Bronchial epithelial cell (primary cell): ENCODE results near the gene GON7. TPM values are rescaled to one million over a fixed set of nuclear protein-coding genes. Genes with fewer than 3 reads are reported as not detected.
"Not testable (repeated sequence)": the region's sequence is repeated elsewhere in the genome, so short reads cannot be mapped to it uniquely, and the experiment has no call there.

Experiments used
- DNase-seq: peaks from one replicate; pipeline ENCODE4 v3.0.0-alpha.2; 2010; ENCODE audit warnings: low read depth
- FAIRE-seq: peaks from 2 replicates; lab custom pipeline; 2011; peaks lifted over from hg19 to GRCh38; lab: Jason Lieb, UNC
- H3K27me3 ChIP-seq: 2 replicates; pipeline ENCODE4 v1.5.1; 2011; ENCODE audit warnings: low read length; ENCODE audit not compliant: control insufficient read depth, insufficient read depth
- H3K36me3 ChIP-seq: 2 replicates; pipeline ENCODE4 v1.5.1; 2011; ENCODE audit warnings: low read length; ENCODE audit not compliant: control insufficient read depth, insufficient read depth
- H3K4me3 ChIP-seq: 2 replicates; pipeline ENCODE4 v1.5.1; 2011; ENCODE audit warnings: mild to moderate bottlenecking, low read depth, low read length, control low read depth
- total RNA-seq: library from RNA; depleted of rRNA; stranded (reverse); fragments of >200 nt; gene quantifications from 2 replicates; pipeline ENCODE4 v1.2.1, GENCODE V29; 2014
- TF ChIP-seq, protein P1 (sequence below): IDR thresholded peaks from 2 replicates; pipeline ENCODE4 v1.5.1; 2011; ENCODE audit warnings: mild to moderate bottlenecking, moderate library complexity, low read length, control low read depth, inconsistent platforms; ENCODE audit not compliant: insufficient read depth, severe bottlenecking

GON7 gene
- total RNA-seq, 1 donor from 2014 or later: 11.6 TPM

- no peaks in the 10 kb centered on the region for H3K27me3 ChIP-seq
- TF ChIP-seq, protein P1, sequence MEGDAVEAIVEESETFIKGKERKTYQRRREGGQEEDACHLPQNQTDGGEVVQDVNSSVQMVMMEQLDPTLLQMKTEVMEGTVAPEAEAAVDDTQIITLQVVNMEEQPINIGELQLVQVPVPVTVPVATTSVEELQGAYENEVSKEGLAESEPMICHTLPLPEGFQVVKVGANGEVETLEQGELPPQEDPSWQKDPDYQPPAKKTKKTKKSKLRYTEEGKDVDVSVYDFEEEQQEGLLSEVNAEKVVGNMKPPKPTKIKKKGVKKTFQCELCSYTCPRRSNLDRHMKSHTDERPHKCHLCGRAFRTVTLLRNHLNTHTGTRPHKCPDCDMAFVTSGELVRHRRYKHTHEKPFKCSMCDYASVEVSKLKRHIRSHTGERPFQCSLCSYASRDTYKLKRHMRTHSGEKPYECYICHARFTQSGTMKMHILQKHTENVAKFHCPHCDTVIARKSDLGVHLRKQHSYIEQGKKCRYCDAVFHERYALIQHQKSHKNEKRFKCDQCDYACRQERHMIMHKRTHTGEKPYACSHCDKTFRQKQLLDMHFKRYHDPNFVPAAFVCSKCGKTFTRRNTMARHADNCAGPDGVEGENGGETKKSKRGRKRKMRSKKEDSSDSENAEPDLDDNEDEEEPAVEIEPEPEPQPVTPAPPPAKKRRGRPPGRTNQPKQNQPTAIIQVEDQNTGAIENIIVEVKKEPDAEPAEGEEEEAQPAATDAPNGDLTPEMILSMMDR: no peak
- DNase-seq (peak; percentile 79), FAIRE-seq (no peak)
- peaks cover 6% of the 10 kb centered on the region for H3K36me3 ChIP-seq
- no peak overlapping the region for H3K4me3 ChIP-seq
These were observed 33.2 kb upstream of the GON7 start for GRCh38 chr14:93239869-93240677.

DNA sequence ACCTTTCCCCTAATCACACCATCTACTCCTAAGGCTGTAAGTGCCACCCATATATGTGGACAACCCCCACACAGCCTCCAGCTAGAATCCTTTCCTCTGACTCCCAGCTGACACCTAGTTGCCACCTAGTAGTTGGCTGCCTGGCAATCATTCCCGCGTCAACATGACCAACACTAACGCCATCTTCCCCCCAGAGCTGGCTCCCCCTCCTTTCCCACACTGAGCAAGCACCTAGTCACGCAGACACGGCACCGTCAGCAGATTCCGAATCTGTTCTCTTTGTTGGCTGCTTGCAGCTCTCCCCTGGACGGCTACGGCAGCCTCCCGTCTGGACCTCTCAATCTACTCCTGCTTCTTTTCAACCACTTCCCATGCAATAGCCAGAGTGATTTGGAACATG is 27.9 kb upstream of the GON7 start:
- no peak overlapping the region for H3K4me3 ChIP-seq
- H3K27me3 ChIP-seq: no peaks in the 10 kb centered on the region
- H3K36me3 ChIP-seq: no peaks in the 10 kb centered on the region
- TF ChIP-seq, protein P1: no peak
- FAIRE-seq (peak; percentile 81), DNase-seq (peak; percentile 95)

- not testable (repeated sequence) for H3K36me3 ChIP-seq, H3K4me3 ChIP-seq, H3K27me3 ChIP-seq, DNase-seq
- FAIRE-seq: peak; percentile 13
These were observed 26.2 kb upstream of the GON7 start for GRCh38 chr14:93233078-93233477.

- Histone ChIP-seq H3K4me3 (no peak overlapping the region), H3K36me3 (peaks cover 3% of the 10 kb centered on the region), H3K27me3 (no peaks in the 10 kb centered on the region)
- TF ChIP-seq, protein P1: no peak
- no peak for DNase-seq
- FAIRE-seq: no peak
These were observed 25.3 kb upstream of the GON7 start for GRCh38 chr14:93232159-93232558.

DNA sequence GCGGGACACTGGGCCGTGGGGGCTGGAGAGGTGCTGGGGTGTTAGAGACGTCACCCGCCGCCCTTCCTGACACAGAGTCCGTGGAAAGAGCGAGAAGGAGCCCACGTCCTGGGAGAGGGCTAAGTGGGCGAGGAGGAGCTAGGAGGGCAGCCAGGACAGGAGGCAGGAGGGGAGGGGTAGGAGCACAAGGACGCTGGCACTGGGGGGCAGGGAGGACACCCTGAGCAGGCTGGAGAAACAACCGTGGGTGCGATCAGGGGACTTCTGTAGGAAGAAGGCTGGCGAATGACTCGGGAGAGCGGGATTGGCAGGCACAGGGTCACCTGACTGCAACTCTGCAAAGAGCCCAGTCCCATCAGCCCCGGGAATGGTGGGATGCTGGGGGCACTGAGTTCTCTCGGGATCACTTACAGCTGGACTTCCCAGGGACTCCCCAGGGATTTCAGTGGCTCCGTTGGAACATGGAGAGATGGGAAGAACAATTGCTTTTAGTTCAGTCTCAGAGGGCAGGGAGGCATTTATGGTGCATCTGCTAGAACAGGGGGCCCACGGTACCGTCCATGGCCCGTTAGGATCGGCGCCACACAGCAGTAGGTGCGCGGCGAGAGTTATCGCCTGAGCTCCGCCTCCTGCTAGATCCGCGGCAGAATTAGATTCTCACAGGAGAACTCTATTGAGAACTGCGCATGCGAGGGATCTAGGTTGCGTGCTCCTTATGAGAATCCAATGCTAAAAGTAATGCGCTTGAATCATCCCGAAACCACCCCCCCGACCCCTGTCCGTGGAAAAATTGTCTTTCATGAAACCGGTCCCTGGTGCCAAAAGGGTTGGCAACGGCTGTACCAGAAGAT is 24.5 kb upstream of the GON7 start:
- TF ChIP-seq, protein P1: no peak
- Histone ChIP-seq H3K27me3 (no peaks in the 10 kb centered on the region), H3K36me3 (peaks cover 3% of the 10 kb centered on the region), H3K4me3 (peak overlapping the region; percentile 43)
- FAIRE-seq (no peak), DNase-seq (peak; percentile 41)

GRCh38 chr14:93230539-93230938 is 23.7 kb upstream of the GON7 start:
- Histone ChIP-seq H3K27me3 (no peaks in the 10 kb centered on the region), H3K4me3 (no peak overlapping the region), H3K36me3 (peaks cover 3% of the 10 kb centered on the region)
- DNase-seq (no peak), FAIRE-seq (no peak)
- TF ChIP-seq, protein P1: no peak
